Lower leg skin (tissue), 3 donors: ENCODE results near the gene TRIM44.

Experiments used
- POLR2A ChIP-seq, 2 donors: fragments of 450-650 bp; IDR thresholded peaks; one replicate each; pipeline ENCODE4 v1.6.1; 2016 to 2017; ENCODE audit warnings: antibody characterized with exemption in 2 of 2, mild to moderate bottlenecking in 1 of 2, moderate library complexity in 1 of 2
- TF ChIP-seq, protein P1 (sequence below), 3 donors: fragments of 450-650 bp; IDR thresholded peaks; one replicate each; pipeline ENCODE4 v1.5.1; 2016; ENCODE audit warnings: antibody characterized with exemption in 3 of 3, mild to moderate bottlenecking in 3 of 3, moderate library complexity in 2 of 3

DNA sequence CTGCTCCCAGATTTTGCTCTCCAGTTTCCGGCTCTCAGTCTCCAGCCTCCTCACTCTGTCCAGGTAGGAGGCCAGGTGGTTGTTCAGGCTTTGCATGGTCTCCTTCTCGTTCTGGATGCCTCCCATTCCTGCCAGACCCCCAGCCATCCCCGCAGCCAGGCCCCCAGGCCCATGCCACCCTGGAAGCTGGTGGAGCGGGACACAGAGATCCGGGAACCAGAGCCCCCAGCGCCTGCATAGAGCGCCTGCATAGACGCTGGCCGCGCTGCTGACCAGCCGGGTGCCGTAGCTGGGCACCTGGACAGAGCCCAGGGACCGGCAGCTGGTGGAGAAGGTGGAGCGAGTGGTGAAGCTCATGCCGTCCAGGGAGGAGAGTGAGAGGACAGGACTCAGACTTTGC lies 198.6 kb downstream of the TRIM44 start:
- no peak for TF ChIP-seq POLR2A (IDR thresholded peaks at IDR 0.05)
- TF ChIP-seq, protein P1, sequence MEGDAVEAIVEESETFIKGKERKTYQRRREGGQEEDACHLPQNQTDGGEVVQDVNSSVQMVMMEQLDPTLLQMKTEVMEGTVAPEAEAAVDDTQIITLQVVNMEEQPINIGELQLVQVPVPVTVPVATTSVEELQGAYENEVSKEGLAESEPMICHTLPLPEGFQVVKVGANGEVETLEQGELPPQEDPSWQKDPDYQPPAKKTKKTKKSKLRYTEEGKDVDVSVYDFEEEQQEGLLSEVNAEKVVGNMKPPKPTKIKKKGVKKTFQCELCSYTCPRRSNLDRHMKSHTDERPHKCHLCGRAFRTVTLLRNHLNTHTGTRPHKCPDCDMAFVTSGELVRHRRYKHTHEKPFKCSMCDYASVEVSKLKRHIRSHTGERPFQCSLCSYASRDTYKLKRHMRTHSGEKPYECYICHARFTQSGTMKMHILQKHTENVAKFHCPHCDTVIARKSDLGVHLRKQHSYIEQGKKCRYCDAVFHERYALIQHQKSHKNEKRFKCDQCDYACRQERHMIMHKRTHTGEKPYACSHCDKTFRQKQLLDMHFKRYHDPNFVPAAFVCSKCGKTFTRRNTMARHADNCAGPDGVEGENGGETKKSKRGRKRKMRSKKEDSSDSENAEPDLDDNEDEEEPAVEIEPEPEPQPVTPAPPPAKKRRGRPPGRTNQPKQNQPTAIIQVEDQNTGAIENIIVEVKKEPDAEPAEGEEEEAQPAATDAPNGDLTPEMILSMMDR (IDR thresholded peaks at IDR 0.05) = no peak
